K562 (cell line): ENCODE results near the gene MAPK8IP1. TPM values are rescaled to one million over a fixed set of nuclear protein-coding genes. Genes with fewer than 3 reads are reported as not detected.

Source experiments
- ARNT ChIP-seq, 2 experiments: fragments of 450-650 bp; IDR thresholded peaks; 2 replicates each; pipeline ENCODE4 v1.6.1; 2016; ENCODE audit warnings: mild to moderate bottlenecking in 1 of 2
- BDP1 ChIP-seq: IDR thresholded peaks from 3 replicates; pipeline ENCODE4 v1.6.1; 2011; ENCODE audit not compliant: insufficient read length, insufficient read depth
- BRD4 ChIP-seq: fragments of 200-600 bp; sonication (generic); IDR thresholded peaks from 2 replicates; pipeline ENCODE4 v1.6.1; 2017; ENCODE audit warnings: inconsistent platforms
- EP300 ChIP-seq: IDR thresholded peaks from 2 replicates; pipeline ENCODE4 v1.6.1; 2012; ENCODE audit warnings: low read length, improper control_type of control experiment
- EZH2 ChIP-seq: IDR thresholded peaks from 2 replicates; pipeline ENCODE4 v1.6.1; 2012; ENCODE audit warnings: low read depth, mild to moderate bottlenecking, inconsistent platforms, low read length, borderline replicate concordance
- FOXK2 ChIP-seq, 2 experiments: fragments of 450-650 bp; IDR thresholded peaks in 1 of 2; conservative IDR thresholded peaks in 1 of 2; 2 replicates each; pipeline ENCODE4 v1.6.1; 2016; ENCODE audit warnings: low read depth in 2 of 2, mild to moderate bottlenecking in 1 of 2
- KDM1A ChIP-seq, 2 experiments: fragments of 450-650 bp; IDR thresholded peaks; 2 replicates each; pipeline ENCODE4 v1.6.1; 2016; ENCODE audit warnings: mild to moderate bottlenecking in 2 of 2
- MYC ChIP-seq, 2 experiments: fragments of 250-450 bp in 1 of 2; sonication (Bioruptor Pico) in 1 of 2; IDR thresholded peaks; 2 replicates each; pipeline versions ENCODE4 v1.5.1 to v1.6.1; 2012 to 2021; ENCODE audit warnings: low read depth in 2 of 2, borderline replicate concordance in 1 of 2, improper control_type of control experiment in 1 of 2, low read length in 1 of 2, mild to moderate bottlenecking in 1 of 2, moderate library complexity in 1 of 2
- POLR2B ChIP-seq: fragments of 450-650 bp; IDR thresholded peaks from 2 replicates; pipeline ENCODE4 v1.6.1; 2018; ENCODE audit warnings: low read depth; ENCODE audit not compliant: partially characterized antibody
- PURB ChIP-seq: sonication (generic); formaldehyde crosslinking; IDR thresholded peaks from 2 replicates; pipeline ENCODE4 v1.9.0; 2021; ENCODE audit warnings: low read depth, mild to moderate bottlenecking, missing genetic modification reagents
- RBM25 ChIP-seq: fragments of 200-400 bp; formaldehyde crosslinking; IDR thresholded peaks from 2 replicates; pipeline ENCODE4 v1.6.1; 2018; ENCODE audit warnings: low read length, low read depth, moderate library complexity; ENCODE audit not compliant: severe bottlenecking
- SMAD1 ChIP-seq: fragments of 150-350 bp; IDR thresholded peaks from 2 replicates; pipeline ENCODE4 v1.6.1; 2014; ENCODE audit warnings: low read length, low read depth; ENCODE audit not compliant: partially characterized antibody
- SUPT5H ChIP-seq: fragments of 450-650 bp; IDR thresholded peaks from 2 replicates; pipeline ENCODE4 v1.6.1; 2016
- ZEB2 ChIP-seq: fragments of 450-650 bp; IDR thresholded peaks from 2 replicates; pipeline ENCODE4 v1.6.1; 2016
- ZFP30 ChIP-seq: fragments of 250-450 bp; sonication (Bioruptor Pico); IDR thresholded peaks from 2 replicates; pipeline ENCODE4 v1.8.0; 2022; ENCODE audit warnings: moderate library complexity, mild to moderate bottlenecking, inconsistent platforms, borderline replicate concordance
- ZNF140 ChIP-seq: fragments of 250-450 bp; sonication (Bioruptor Pico); IDR thresholded peaks from 2 replicates; pipeline ENCODE4 v1.8.0; 2021; ENCODE audit warnings: moderate library complexity, mild to moderate bottlenecking, inconsistent platforms
- ZNF224 ChIP-seq: sonication (generic); formaldehyde crosslinking; IDR thresholded peaks from 2 replicates; pipeline ENCODE4 v1.8.0; 2022; ENCODE audit warnings: mild to moderate bottlenecking, missing genetic modification reagents
- ZNF507 ChIP-seq: conservative IDR thresholded peaks from 2 replicates; pipeline ENCODE4 v1.6.1; 2017; ENCODE audit warnings: missing genetic modification characterization, missing compliant biosample characterization
- ZNF668 ChIP-seq: fragments of 250-450 bp; sonication (Bioruptor Pico); IDR thresholded peaks from 2 replicates; pipeline ENCODE4 v1.8.0; 2022; ENCODE audit warnings: mild to moderate bottlenecking, inconsistent platforms
- ZNF717 ChIP-seq: fragments of 250-450 bp; sonication (Bioruptor Pico); IDR thresholded peaks from 2 replicates; pipeline ENCODE4 v1.5.0; 2021
- ZNF785 ChIP-seq: fragments of 250-450 bp; sonication (Bioruptor Pico); IDR thresholded peaks from 2 replicates; pipeline ENCODE4 v1.4.0; 2020; ENCODE audit warnings: mild to moderate bottlenecking
- ZZZ3 ChIP-seq: fragments of 450-650 bp; IDR thresholded peaks from 2 replicates; pipeline ENCODE4 v1.6.1; 2016; ENCODE audit warnings: antibody characterized with exemption, mild to moderate bottlenecking, moderate library complexity
- polyA plus RNA-seq, 8 experiments: library from polyadenylated mRNA; depleted of rRNA in 4 of 8; stranded (reverse) in 5 of 8; unstranded in 3 of 8; fragments of >200 nt; fragmentation: Nextera tagmentation in 2 of 8; fragmentation: Illumina TruSeq in 1 of 8; extraction: Ambion mirVana in 2 of 8; extraction: Trizol in 1 of 8; gene quantifications; 2 replicates each; pipeline versions ENCODE4 v1.2.1 to v1.2.3, GENCODE V29; 2011 to 2014; ENCODE audit warnings: inconsistent platforms in 1 of 8, missing spikeins in 1 of 8
- total RNA-seq, 7 experiments: library from RNA; depleted of rRNA in 6 of 7; stranded (reverse); fragments of >200 nt in 6 of 7; fragmentation: Illumina TruSeq in 2 of 7; extraction: Trizol in 2 of 7; gene quantifications; 2 replicates each; pipeline versions ENCODE4 v1.2.1 to v1.2.3, GENCODE V29; 2011 to 2021; ENCODE audit warnings: low replicate concordance in 1 of 7

MAPK8IP1 gene
- total and polyA plus RNA-seq, 9 of the 15 experiments (the other 6 are each of a cell fraction or from before 2014, with no cell fraction given), result 0.13 to 6.9 (median 2.5) TPM

GRCh38 chr11:45846974-45847910, 38.2 kb upstream of the MAPK8IP1 start, which contains the start of gene CRY2 (continued):
- TF ChIP-seq BRD4 (no peak), PURB (CRISPR knock-in tag) (no peak), ZNF785 (CRISPR knock-in tag) (no peak), POLR2B (peak; percentile 80), EP300 (no peak; the same call in 1 of the 2 replicates), BDP1 (no peak), FOXK2 (conservative IDR thresholded peaks at IDR 0.05 in 1 of 2, IDR thresholded peaks at IDR 0.05 in 1 of 2; ENCODE audit: low read depth in 2 of 2) (peak; percentile 71 to 87), ZNF140 (no peak), ZEB2 (no peak), KDM1A (IDR thresholded peaks at IDR 0.05) (no peak), ZNF717 (no peak), ZNF668 (CRISPR knock-in tag) (no peak), ARNT (IDR thresholded peaks at IDR 0.05) (no peak), SUPT5H (peak; percentile 88), ZNF507 (tag) (no peak), RBM25 (no peak), ZFP30 (CRISPR knock-in tag) (no peak), EZH2 (no peak), ZNF224 (CRISPR knock-in tag) (peak; percentile 68; the same call in 1 of the 2 replicates), ZZZ3 (no peak), MYC (IDR thresholded peaks at IDR 0.05; ENCODE audit: low read depth, low read length) (peak; percentile 73; the same call in 1 of the 2 replicates), MYC (CRISPR knock-in tag; IDR thresholded peaks at IDR 0.05; ENCODE audit: borderline replicate concordance, low read depth) (no peak), SMAD1 (no peak)
